ENCODE measurements around the gene MKX.
A peak's percentile ranks its signal among the peaks of the same experiment; 100 is the strongest.

The MKX gene

GRCh38 chr10:27742195-27743011 is 3.2 kb downstream of the MKX start:
- peak; percentile 54 for DNase-seq (ENCODE audit: low read depth)

- DNase-seq (ENCODE audit: low read depth): no peak
These were observed 4.2 kb downstream of the MKX start for GRCh38 chr10:27741173-27742091.

- DNase-seq (ENCODE audit: low read depth): no peak
These were observed 9.2 kb downstream of the MKX start for GRCh38 chr10:27736396-27736795.

GRCh38 chr10:27730041-27730440 is 15.6 kb downstream of the MKX start:
- DNase-seq (ENCODE audit: low read depth): no peak

- DNase-seq (ENCODE audit: low read depth): no peak
These were observed 17.3 kb downstream of the MKX start for GRCh38 chr10:27728338-27728737.

GRCh38 chr10:27724287-27724686 is 21.3 kb downstream of the MKX start:
- no peak for DNase-seq (ENCODE audit: low read depth)

- DNase-seq (ENCODE audit: low read depth): no peak
These were observed 22.2 kb downstream of the MKX start for GRCh38 chr10:27723436-27723835.

- no peak for DNase-seq (ENCODE audit: low read depth)
These were observed 25.1 kb downstream of the MKX start for GRCh38 chr10:27720529-27720928.

GRCh38 chr10:27719052-27719451 is 26.6 kb downstream of the MKX start:
- DNase-seq (ENCODE audit: low read depth): no peak

- no peak for DNase-seq (ENCODE audit: low read depth)
These were observed 27.8 kb downstream of the MKX start for GRCh38 chr10:27717861-27718260.

GRCh38 chr10:27717224-27717623 is 28.4 kb downstream of the MKX start:
- DNase-seq (ENCODE audit: low read depth): no peak

- no peak for DNase-seq (ENCODE audit: low read depth)
These were observed 29.1 kb downstream of the MKX start for GRCh38 chr10:27716521-27716920.

- no peak for DNase-seq (ENCODE audit: low read depth)
These were observed 30.1 kb downstream of the MKX start for GRCh38 chr10:27715505-27715904.

GRCh38 chr10:27714349-27714748 is 31.3 kb downstream of the MKX start:
- DNase-seq (ENCODE audit: low read depth): no peak

- DNase-seq (ENCODE audit: low read depth): no peak
These were observed 31.7 kb downstream of the MKX start for GRCh38 chr10:27713941-27714340.

- DNase-seq (ENCODE audit: low read depth): no peak
These were observed 35.6 kb downstream of the MKX start for GRCh38 chr10:27710014-27710413.

- no peak for DNase-seq (ENCODE audit: low read depth)
These were observed 36.3 kb downstream of the MKX start for GRCh38 chr10:27709304-27709703.

- DNase-seq (ENCODE audit: low read depth): no peak
These were observed 43.6 kb downstream of the MKX start for GRCh38 chr10:27701938-27702537.

- no peak for DNase-seq (ENCODE audit: low read depth)
These were observed 45.8 kb downstream of the MKX start for GRCh38 chr10:27699776-27700175.

GRCh38 chr10:27698961-27699360 is 46.7 kb downstream of the MKX start:
- DNase-seq (ENCODE audit: low read depth): no peak

- DNase-seq (ENCODE audit: low read depth): no peak
These were observed 49.2 kb downstream of the MKX start for GRCh38 chr10:27696466-27696865.

GRCh38 chr10:27695706-27696105 is 49.9 kb downstream of the MKX start:
- DNase-seq (ENCODE audit: low read depth): no peak

GRCh38 chr10:27695088-27695487 is 50.5 kb downstream of the MKX start:
- no peak for DNase-seq (ENCODE audit: low read depth)
